ENCODE measurements around the gene OR52E5.

OR52E5 gene

GRCh38 chr11:5933116-5933515 is 40.1 kb downstream of the OR52E5 start:
- DNase-seq (ENCODE audit: low spot score), result no peak

DNA sequence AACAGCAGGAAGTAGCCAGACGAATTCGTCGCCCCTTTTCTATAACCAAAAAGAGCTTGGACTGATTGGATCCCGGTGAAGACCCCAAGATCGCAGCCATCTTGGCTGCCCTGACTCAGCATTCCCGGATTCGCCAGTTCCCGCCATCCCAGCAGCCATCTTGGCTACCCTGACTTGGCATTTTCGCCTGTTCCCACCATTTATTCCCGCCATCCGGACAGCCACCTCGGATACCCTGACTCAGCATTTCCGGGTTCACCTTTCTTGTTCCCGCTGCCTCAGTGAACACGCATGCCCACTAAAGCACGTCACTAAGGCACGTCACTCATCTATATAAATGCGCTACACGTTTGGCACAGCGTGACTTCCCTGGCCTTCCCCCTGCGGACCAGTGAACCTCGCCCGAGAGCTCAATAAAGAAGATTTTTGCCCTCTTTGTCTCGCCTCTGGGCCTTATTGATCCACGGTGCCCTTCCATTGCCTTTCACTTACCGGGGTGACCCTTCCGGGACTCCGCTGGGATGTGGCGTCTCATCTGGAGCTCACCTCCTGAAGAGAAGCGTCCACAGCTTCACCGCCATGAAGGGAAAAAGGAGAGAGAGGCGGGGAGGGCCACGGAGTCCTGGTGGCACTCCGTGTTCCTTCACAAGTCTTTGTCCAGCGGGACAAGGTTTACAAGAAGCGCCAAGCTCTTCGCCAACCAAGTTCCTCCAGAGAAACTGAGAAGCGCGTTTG is 45.0 kb downstream of the OR52E5 start:
- DNase-seq (ENCODE audit: low spot score), result no peak

DNA sequence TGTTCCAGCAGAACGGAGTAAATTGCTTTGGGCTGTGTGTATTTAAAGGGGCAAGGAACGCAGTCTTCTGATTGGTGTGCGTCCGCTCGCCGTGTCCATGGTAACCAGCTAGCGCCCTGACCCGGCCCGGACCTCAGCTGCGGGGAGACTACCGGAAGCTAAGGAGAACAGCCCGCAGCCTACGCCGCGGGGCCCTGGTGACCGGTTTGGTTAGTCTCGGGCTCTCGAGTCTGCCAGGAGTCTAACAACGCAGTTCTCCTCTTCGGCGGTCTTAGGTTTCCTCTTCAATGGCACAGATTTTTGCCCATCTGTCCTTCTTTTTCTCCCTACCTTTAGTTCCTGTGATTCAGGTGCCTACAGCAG is 45.6 kb downstream of the OR52E5 start:
- no peak for DNase-seq (ENCODE audit: low spot score)

DNA sequence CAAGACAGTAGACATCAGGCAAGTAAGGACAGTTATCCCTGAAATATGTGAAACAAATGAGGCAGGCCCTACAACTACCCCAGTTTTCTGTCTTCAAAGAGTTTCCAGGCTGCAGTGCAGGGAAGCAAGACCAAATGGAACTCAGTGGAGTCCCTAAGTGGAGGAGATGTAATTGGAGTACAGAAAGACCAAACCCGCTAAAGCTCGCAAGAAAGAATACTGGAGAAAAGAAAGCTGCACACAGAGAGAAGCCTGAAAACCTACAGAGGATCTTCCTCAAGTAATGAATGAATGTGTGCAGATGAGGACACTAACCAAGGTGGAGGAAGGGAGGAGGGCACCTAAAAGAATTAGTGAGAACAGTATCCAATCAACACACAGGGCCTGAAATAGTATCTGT is 47.7 kb downstream of the OR52E5 start:
- no peak for DNase-seq (ENCODE audit: low spot score)

DNA sequence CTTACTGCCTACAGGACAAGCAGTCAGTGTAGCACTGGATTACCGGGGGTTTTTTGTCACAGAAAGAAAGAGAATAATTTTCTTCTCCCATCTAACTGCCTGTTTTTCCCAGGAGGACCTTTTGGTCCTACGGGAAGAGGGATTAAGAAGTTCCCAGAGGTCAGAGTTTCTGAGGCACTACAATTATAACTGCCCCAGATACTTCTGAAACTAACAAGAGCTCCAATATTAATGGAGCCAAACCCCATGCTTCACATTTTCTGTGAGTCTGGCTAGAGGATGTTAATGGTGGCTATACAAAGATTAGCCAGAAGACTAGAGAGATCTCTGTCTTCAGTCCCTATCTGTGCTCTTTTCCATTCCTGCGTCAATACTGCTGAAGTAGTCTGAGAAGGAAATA is 48.9 kb downstream of the OR52E5 start, which contains the start of gene OR56A3:
Gene OR56A3 (plus strand): TSS at position 301 of the 400 bp plus-strand sequence. CDS start 5,096 bp downstream, outside the sequence.
- no peak for DNase-seq (ENCODE audit: low spot score)
